Neural progenitor cell (in vitro differentiated cells): ENCODE data around the gene USP7. TPM values are rescaled to one million over a fixed set of nuclear protein-coding genes. Genes with fewer than 3 reads are reported as not detected.
"Not testable (repeated sequence)": the region's sequence is repeated elsewhere in the genome, so short reads cannot be mapped to it uniquely, and the experiment has no call there.

Experiments
- DNase-seq: peaks from one replicate; pipeline ENCODE4 v3.0.0-alpha.2; 2016; ENCODE audit warnings: low spot score
- H2AFZ ChIP-seq: fragments of 200-600 bp; sonication (generic); replicated peaks from 2 replicates; pipeline ENCODE4 v1.6.1; 2016; ENCODE audit warnings: antibody characterized with exemption
- H3F3A ChIP-seq: fragments of 200-600 bp; sonication (generic); 2 replicates; pipeline ENCODE4 v1.6.1; 2016; ENCODE audit warnings: antibody characterized with exemption, low read depth
- H3K27ac ChIP-seq: fragments of 200-600 bp; sonication (generic); 2 replicates; pipeline ENCODE4 v1.5.1; 2016; ENCODE audit warnings: mild to moderate bottlenecking
- H3K27me3 ChIP-seq: fragments of 200-600 bp; sonication (generic); 2 replicates; pipeline ENCODE4 v1.6.1; 2016; ENCODE audit warnings: mild to moderate bottlenecking, moderate library complexity
- H3K36me3 ChIP-seq: fragments of 200-600 bp; sonication (generic); 2 replicates; pipeline ENCODE4 v1.5.1; 2016
- H3K4me1 ChIP-seq: fragments of 200-600 bp; sonication (generic); 2 replicates; pipeline ENCODE4 v1.6.1; 2016; ENCODE audit warnings: mixed run types
- H3K4me2 ChIP-seq: fragments of 200-600 bp; sonication (generic); 2 replicates; pipeline ENCODE4 v1.6.1; 2016
- H3K4me3 ChIP-seq: fragments of 200-600 bp; sonication (generic); 2 replicates; pipeline ENCODE4 v1.5.1; 2016
- H3K79me2 ChIP-seq: fragments of 200-600 bp; sonication (generic); 2 replicates; pipeline ENCODE4 v1.6.1; 2016; ENCODE audit warnings: low read depth
- H3K9ac ChIP-seq: fragments of 200-600 bp; sonication (generic); 2 replicates; pipeline ENCODE4 v1.6.1; 2016
- H3K9me3 ChIP-seq: fragments of 200-600 bp; sonication (generic); 2 replicates; pipeline ENCODE4 v1.5.1; 2016; ENCODE audit warnings: low read depth
- H4K20me1 ChIP-seq: fragments of 200-600 bp; sonication (generic); 2 replicates; pipeline ENCODE4 v1.6.1; 2016; ENCODE audit warnings: low read depth
- H3K27ac Mint-ChIP-seq: 3 replicates; pipeline ENCODE4 v1.8.0; 2021; ENCODE audit warnings: mixed read lengths
- H3K27me3 Mint-ChIP-seq: 2 replicates; pipeline ENCODE4 v1.8.0; 2022; ENCODE audit warnings: low read depth, mild to moderate bottlenecking, inconsistent platforms, moderate library complexity, mixed read lengths; ENCODE audit not compliant: insufficient read depth
- H3K36me3 Mint-ChIP-seq: 3 replicates; pipeline ENCODE4 v1.8.0; 2021; ENCODE audit warnings: mixed read lengths
- H3K4me1 Mint-ChIP-seq: 3 replicates; pipeline ENCODE4 v1.8.0; 2021; ENCODE audit warnings: mixed read lengths
- H3K4me3 Mint-ChIP-seq: 3 replicates; pipeline ENCODE4 v1.8.0; 2021; ENCODE audit warnings: mild to moderate bottlenecking, moderate library complexity, mixed read lengths
- H3K9me3 Mint-ChIP-seq: 3 replicates; pipeline ENCODE4 v1.8.0; 2020; ENCODE audit warnings: mixed read lengths
- CTCF ChIP-seq: fragments of 200-600 bp; sonication (generic); IDR thresholded peaks from 2 replicates; pipeline ENCODE4 v1.5.1; 2017; ENCODE audit warnings: antibody characterized with exemption, mild to moderate bottlenecking
- EZH2 ChIP-seq: fragments of 200-600 bp; sonication (generic); IDR thresholded peaks from 2 replicates; pipeline ENCODE4 v1.6.1; 2017; ENCODE audit warnings: antibody characterized with exemption, mild to moderate bottlenecking, moderate library complexity
- EZH2phosphoT487 ChIP-seq: fragments of 200-600 bp; sonication (generic); IDR thresholded peaks from 2 replicates; pipeline ENCODE4 v1.6.1; 2017; ENCODE audit warnings: antibody characterized with exemption
- total RNA-seq: library from RNA; depleted of rRNA; stranded (reverse); fragments of >200 nt; gene quantifications from 2 replicates; pipeline ENCODE4 v1.2.3, GENCODE V29; 2015; ENCODE audit warnings: low replicate concordance

USP7 gene
- total RNA-seq, 1 donor from 2014 or later: 90.3 TPM

DNA sequence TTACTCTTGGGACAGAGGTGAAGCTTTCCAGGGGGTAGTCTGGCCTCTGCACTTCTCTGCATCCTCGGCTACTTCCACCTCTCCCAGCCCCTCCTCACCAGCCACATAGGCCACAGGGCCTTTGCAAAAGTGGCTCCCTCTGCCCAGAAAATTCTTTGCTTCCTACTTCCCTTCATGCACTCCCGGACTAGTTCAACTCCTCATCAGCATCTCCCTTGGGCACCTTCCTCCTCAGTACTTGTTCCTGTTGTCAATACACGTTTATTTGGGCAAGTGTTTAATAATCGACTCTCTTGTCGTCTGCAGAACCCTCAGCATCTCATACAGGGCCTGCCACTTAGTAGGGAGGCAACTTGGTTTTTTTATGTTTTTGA is 23.1 kb upstream of the USP7 start:
- Histone ChIP-seq H3K27ac (no peak overlapping the region), H2AFZ (no peak overlapping the region), H3K4me1 (no peaks in the 10 kb centered on the region), H3K27me3 (no peaks in the 10 kb centered on the region), H3K4me2 (no peak overlapping the region), H3F3A (peaks cover 21% of the 10 kb centered on the region), H4K20me1 (no peaks in the 10 kb centered on the region), H3K36me3 (no peaks in the 10 kb centered on the region), H3K79me2 (no peaks in the 10 kb centered on the region), H3K9ac (no peak overlapping the region), H3K9me3 (no peaks in the 10 kb centered on the region), H3K4me3 (no peak overlapping the region)
- H3K27me3 Mint-ChIP-seq: peaks cover 10% of the 10 kb centered on the region
- TF ChIP-seq CTCF: no peak
- TF ChIP-seq EZH2phosphoT487: no peak
- TF ChIP-seq EZH2: no peak
- no peak overlapping the region for H3K4me3 Mint-ChIP-seq
- no peak overlapping the region for H3K27ac Mint-ChIP-seq
- H3K9me3 Mint-ChIP-seq: peaks cover 10% of the 10 kb centered on the region
- peaks cover 2% of the 10 kb centered on the region for H3K36me3 Mint-ChIP-seq
- DNase-seq: no peak
- H3K4me1 Mint-ChIP-seq: peaks cover 21% of the 10 kb centered on the region

DNA sequence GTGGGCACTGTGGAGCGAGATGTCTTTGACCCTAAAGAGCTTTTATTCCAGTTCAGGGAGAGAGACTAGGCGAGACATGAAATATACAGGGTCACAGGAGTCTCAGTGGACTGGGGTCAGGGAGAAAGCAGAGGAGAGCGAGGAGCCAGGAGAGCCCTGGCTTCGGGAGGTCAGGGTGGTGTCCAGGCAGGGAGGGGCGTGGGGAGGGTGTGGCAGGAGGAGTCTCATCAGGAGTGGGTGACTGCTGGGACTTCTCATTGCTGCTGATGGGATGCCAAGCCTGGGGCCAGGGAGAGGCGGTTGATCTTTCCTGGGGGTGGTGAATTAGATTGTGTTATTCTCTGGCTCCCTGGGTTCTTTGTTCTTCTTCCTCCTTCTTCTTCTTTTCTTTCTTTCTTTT is 22.4 kb upstream of the USP7 start:
- Mint-ChIP-seq H3K27ac (no peak overlapping the region), H3K4me3 (peak overlapping the region; percentile 68), H3K27me3 (peaks cover 10% of the 10 kb centered on the region), H3K9me3 (peaks cover 10% of the 10 kb centered on the region), H3K4me1 (peaks cover 21% of the 10 kb centered on the region), H3K36me3 (peaks cover 2% of the 10 kb centered on the region)
- Histone ChIP-seq H3K4me2 (no peak overlapping the region), H2AFZ (no peak overlapping the region), H3K9ac (no peak overlapping the region), H3K36me3 (no peaks in the 10 kb centered on the region), H3K4me1 (no peaks in the 10 kb centered on the region), H3K27me3 (no peaks in the 10 kb centered on the region), H3F3A (peaks cover 21% of the 10 kb centered on the region), H3K27ac (no peak overlapping the region), H3K4me3 (no peak overlapping the region), H4K20me1 (no peaks in the 10 kb centered on the region), H3K9me3 (no peaks in the 10 kb centered on the region), H3K79me2 (no peaks in the 10 kb centered on the region)
- no peak for DNase-seq
- no peak for TF ChIP-seq EZH2
- TF ChIP-seq CTCF: no peak
- TF ChIP-seq EZH2phosphoT487: no peak

DNA sequence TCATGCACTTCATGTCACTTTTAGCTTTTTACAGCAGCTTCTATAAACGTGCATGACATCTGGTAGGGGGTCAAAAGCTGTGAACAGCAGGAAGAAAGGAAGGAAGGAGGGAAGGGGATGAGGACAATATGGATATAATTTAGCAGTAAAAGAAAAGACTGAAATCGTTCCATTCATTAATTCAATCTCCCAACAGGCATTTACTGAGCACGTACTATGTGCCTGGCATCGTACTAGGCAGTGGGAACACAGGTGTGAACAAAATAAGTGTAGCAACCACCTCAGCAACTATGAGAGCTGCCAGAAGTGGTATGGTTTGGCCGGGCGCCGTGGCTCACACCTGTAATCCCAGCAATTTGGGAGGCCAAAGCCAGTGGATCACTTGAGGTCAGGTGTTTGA is 19.1 kb upstream of the USP7 start:
- no peaks in the 10 kb centered on the region for H4K20me1 ChIP-seq
- no peak overlapping the region for H3K4me2 ChIP-seq
- no peak overlapping the region for H3K4me3 ChIP-seq
- H3K9ac ChIP-seq: no peak overlapping the region
- H3K36me3 Mint-ChIP-seq: peaks cover 4% of the 10 kb centered on the region
- H3K4me3 Mint-ChIP-seq: no peak overlapping the region
- peaks cover 16% of the 10 kb centered on the region for H3K4me1 Mint-ChIP-seq
- no peak for TF ChIP-seq EZH2phosphoT487
- no peak for TF ChIP-seq EZH2
- TF ChIP-seq CTCF: no peak
- no peaks in the 10 kb centered on the region for H3K4me1 ChIP-seq
- peaks cover 12% of the 10 kb centered on the region for H3K9me3 Mint-ChIP-seq
- H3K27ac Mint-ChIP-seq: no peak overlapping the region
- H3K9me3 ChIP-seq: no peaks in the 10 kb centered on the region
- H2AFZ ChIP-seq: no peak overlapping the region
- H3K27ac ChIP-seq: no peak overlapping the region
- peaks cover 11% of the 10 kb centered on the region for H3K27me3 Mint-ChIP-seq
- no peaks in the 10 kb centered on the region for H3K27me3 ChIP-seq
- no peaks in the 10 kb centered on the region for H3K36me3 ChIP-seq
- H3K79me2 ChIP-seq: no peaks in the 10 kb centered on the region
- peaks cover 21% of the 10 kb centered on the region for H3F3A ChIP-seq
- no peak for DNase-seq

DNA sequence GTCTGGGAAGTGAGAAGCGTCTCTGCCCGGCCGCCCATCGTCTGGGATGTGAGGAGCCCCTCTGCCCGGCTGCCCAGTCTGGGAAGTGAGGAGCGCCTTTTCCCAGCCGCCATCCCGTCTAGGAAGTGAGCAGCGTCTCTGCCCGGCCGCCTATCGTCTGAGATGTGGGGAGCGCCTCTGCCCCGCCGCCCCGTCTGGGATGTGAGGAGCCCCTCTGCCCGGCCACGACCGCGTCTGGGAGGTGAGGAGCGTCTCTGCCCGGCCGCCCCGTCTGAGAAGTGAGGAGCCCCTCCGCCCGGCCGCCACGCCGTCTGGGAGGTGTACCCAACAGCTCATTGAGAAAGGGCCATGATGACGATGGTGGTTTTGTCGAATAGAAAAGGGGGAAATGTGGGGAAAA is 18.2 kb upstream of the USP7 start:
- not testable (repeated sequence) for H2AFZ ChIP-seq, H3K27ac ChIP-seq, H3K36me3 Mint-ChIP-seq, H3K79me2 ChIP-seq, H3K36me3 ChIP-seq, H3K9me3 ChIP-seq, H4K20me1 ChIP-seq, H3K4me1 ChIP-seq, H3K27me3 ChIP-seq, DNase-seq, H3K27ac Mint-ChIP-seq, H3K4me3 Mint-ChIP-seq, H3K9ac ChIP-seq, H3K4me2 ChIP-seq, H3K4me3 ChIP-seq
- peaks cover 19% of the 10 kb centered on the region for H3K9me3 Mint-ChIP-seq
- H3K4me1 Mint-ChIP-seq: peaks cover 14% of the 10 kb centered on the region
- peaks cover 13% of the 10 kb centered on the region for H3K27me3 Mint-ChIP-seq
- peaks cover 21% of the 10 kb centered on the region for H3F3A ChIP-seq

DNA sequence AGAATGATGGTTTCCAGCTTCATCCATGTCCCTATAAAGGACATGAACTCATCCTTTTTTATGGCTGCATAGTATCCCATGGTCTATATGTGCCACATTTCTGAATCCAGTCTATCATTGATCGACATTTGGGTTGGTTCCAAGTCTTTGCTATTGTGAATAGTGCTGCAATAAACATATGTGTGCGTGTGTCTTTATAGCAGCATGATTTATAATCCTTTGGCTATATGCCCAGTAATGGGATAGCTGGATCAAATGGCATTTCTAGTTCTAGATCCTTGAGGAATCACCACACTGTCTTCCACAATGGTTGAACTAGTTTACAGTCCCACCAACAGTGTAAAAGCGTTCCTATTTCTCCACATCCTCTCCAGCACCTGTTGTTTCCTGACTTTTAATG is 12.5 kb upstream of the USP7 start:
- H3K9me3 Mint-ChIP-seq: peaks cover 11% of the 10 kb centered on the region
- not testable (repeated sequence) for H3K4me1 ChIP-seq, H3K4me1 Mint-ChIP-seq, H3K27ac ChIP-seq, H3K79me2 ChIP-seq, H3K27ac Mint-ChIP-seq, H3K4me2 ChIP-seq, H3K9ac ChIP-seq, H3F3A ChIP-seq, H4K20me1 ChIP-seq, H3K27me3 Mint-ChIP-seq, H3K27me3 ChIP-seq, H2AFZ ChIP-seq, H3K36me3 Mint-ChIP-seq, H3K4me3 ChIP-seq, H3K4me3 Mint-ChIP-seq, DNase-seq, H3K36me3 ChIP-seq, H3K9me3 ChIP-seq
